A673 (cell line): Measurements from ENCODE around the gene ZNF268. TPM values are rescaled to one million over a fixed set of nuclear protein-coding genes. Genes with fewer than 3 reads are reported as not detected.

ENCODE experiments used
- BruUV-seq: library from RNA; stranded (reverse); fragments of 400-500 nt; replicated peaks from 2 replicates; lab custom pipeline; 2021; lab: Mats Ljungman, UMichigan
- CTCF ChIA-PET: fragments of 300-600 bp; sonication (Branson Sonifier 250); formaldehyde crosslinking; loops from one replicate; lab custom pipeline; 2022; ENCODE audit warnings: antibody characterized with exemption; lab: Charles Lee
- POLR2A ChIA-PET: fragments of 300-600 bp; sonication (Branson Sonifier 250); formaldehyde crosslinking; loops from one replicate; lab custom pipeline; 2022; ENCODE audit warnings: antibody characterized with exemption; ENCODE audit not compliant: low non-redundant PET; lab: Charles Lee
- DNase-seq: peaks from one replicate; pipeline ENCODE4 v3.0.0-alpha.2; 2015; ENCODE audit warnings: low spot score
- H3K27ac ChIP-seq: fragments of 200-600 bp; sonication (generic); 2 replicates; pipeline ENCODE4 v1.5.1; 2016; ENCODE audit warnings: mixed run types, low read depth, mild to moderate bottlenecking, mixed read lengths, antibody characterized with exemption, low read length; ENCODE audit not compliant: poor library complexity, severe bottlenecking
- H3K27me3 ChIP-seq: fragments of 200-600 bp; sonication (generic); replicated peaks from 2 replicates; pipeline ENCODE4 v1.6.1; 2017; ENCODE audit warnings: mixed run types, low read depth, mild to moderate bottlenecking, mixed read lengths, antibody characterized with exemption, low read length; ENCODE audit not compliant: insufficient read depth, poor library complexity
- H3K36me3 ChIP-seq: fragments of 200-600 bp; sonication (generic); 2 replicates; pipeline ENCODE4 v1.6.1; 2016; ENCODE audit warnings: mixed run types, mild to moderate bottlenecking, mixed read lengths, antibody characterized with exemption, low read length; ENCODE audit not compliant: insufficient read depth, poor library complexity, severe bottlenecking
- H3K4me1 ChIP-seq: fragments of 200-600 bp; sonication (generic); 2 replicates; pipeline ENCODE4 v1.6.1; 2017; ENCODE audit warnings: mixed run types, mild to moderate bottlenecking, mixed read lengths, antibody characterized with exemption, low read length; ENCODE audit not compliant: insufficient read depth, poor library complexity, severe bottlenecking
- H3K4me3 ChIP-seq: fragments of 200-600 bp; sonication (generic); 2 replicates; pipeline ENCODE4 v1.5.1; 2016; ENCODE audit warnings: low read depth, mixed run types, mild to moderate bottlenecking, mixed read lengths, low read length; ENCODE audit not compliant: poor library complexity, severe bottlenecking
- H3K9me3 ChIP-seq: fragments of 200-600 bp; sonication (generic); 2 replicates; pipeline ENCODE4 v1.6.1; 2016; ENCODE audit warnings: mixed run types, low read depth, mild to moderate bottlenecking, mixed read lengths, antibody characterized with exemption, low read length; ENCODE audit not compliant: poor library complexity, severe bottlenecking
- EZH2 ChIP-seq: fragments of 200-600 bp; sonication (generic); IDR thresholded peaks from 2 replicates; pipeline ENCODE4 v1.6.1; 2017; ENCODE audit warnings: borderline replicate concordance, low read depth, mild to moderate bottlenecking, mixed read lengths, antibody characterized with exemption, low read length; ENCODE audit not compliant: poor library complexity, severe bottlenecking
- intact Hi-C: fragments of 100-400 bp; cut with micrococcal nuclease; formaldehyde crosslinking; loops from one replicate; pipeline ENCODE4 v1.10.0; 2022; ENCODE audit not compliant: unreplicated experiment
- total RNA-seq: library from RNA; stranded (reverse); gene quantifications from 2 replicates; pipeline ENCODE4 v1.2.3, GENCODE V29; 2021
- TF ChIP-seq, protein P1 (sequence below): fragments of 300-800, 200-600 bp; sonication (generic); conservative IDR thresholded peaks from 2 replicates; pipeline ENCODE4 v1.5.1; 2017; ENCODE audit warnings: low read depth, mild to moderate bottlenecking, antibody characterized with exemption, low read length, moderate library complexity, mixed read lengths

ZNF268 gene
- total RNA-seq, 1 experiment from 2014 or later = 20.6 TPM

DNA sequence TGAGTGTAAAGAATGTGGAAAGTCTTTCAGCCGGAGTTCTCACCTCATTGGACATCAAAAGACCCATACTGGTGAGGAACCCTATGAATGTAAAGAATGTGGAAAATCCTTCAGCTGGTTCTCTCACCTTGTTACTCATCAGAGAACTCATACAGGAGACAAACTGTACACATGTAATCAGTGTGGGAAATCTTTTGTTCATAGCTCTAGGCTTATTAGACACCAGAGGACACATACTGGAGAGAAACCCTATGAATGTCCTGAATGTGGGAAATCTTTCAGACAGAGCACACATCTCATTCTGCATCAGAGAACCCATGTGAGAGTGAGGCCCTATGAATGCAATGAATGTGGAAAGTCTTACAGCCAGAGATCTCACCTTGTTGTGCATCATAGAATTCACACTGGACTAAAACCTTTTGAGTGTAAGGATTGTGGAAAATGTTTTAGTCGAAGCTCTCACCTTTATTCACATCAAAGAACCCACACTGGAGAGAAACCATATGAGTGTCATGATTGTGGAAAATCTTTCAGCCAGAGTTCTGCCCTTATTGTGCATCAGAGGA is 25.1 kb upstream of the ZNF268 start:
- Histone ChIP-seq H3K9me3 (peaks cover 80% of the 10 kb centered on the region), H3K4me3 (no peak overlapping the region), H3K4me1 (no peaks in the 10 kb centered on the region), H3K36me3 (peaks cover 55% of the 10 kb centered on the region), H3K27ac (no peak overlapping the region), H3K27me3 (no peaks in the 10 kb centered on the region)
- DNase-seq = no peak
- no TSS peak for BruUV-seq
- intact Hi-C loops = no loop called here
- ChIA-PET CTCF (no interaction called here), POLR2A (no interaction called here)
- TF ChIP-seq EZH2 = no peak
- TF ChIP-seq, protein P1, sequence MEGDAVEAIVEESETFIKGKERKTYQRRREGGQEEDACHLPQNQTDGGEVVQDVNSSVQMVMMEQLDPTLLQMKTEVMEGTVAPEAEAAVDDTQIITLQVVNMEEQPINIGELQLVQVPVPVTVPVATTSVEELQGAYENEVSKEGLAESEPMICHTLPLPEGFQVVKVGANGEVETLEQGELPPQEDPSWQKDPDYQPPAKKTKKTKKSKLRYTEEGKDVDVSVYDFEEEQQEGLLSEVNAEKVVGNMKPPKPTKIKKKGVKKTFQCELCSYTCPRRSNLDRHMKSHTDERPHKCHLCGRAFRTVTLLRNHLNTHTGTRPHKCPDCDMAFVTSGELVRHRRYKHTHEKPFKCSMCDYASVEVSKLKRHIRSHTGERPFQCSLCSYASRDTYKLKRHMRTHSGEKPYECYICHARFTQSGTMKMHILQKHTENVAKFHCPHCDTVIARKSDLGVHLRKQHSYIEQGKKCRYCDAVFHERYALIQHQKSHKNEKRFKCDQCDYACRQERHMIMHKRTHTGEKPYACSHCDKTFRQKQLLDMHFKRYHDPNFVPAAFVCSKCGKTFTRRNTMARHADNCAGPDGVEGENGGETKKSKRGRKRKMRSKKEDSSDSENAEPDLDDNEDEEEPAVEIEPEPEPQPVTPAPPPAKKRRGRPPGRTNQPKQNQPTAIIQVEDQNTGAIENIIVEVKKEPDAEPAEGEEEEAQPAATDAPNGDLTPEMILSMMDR = no peak

DNA sequence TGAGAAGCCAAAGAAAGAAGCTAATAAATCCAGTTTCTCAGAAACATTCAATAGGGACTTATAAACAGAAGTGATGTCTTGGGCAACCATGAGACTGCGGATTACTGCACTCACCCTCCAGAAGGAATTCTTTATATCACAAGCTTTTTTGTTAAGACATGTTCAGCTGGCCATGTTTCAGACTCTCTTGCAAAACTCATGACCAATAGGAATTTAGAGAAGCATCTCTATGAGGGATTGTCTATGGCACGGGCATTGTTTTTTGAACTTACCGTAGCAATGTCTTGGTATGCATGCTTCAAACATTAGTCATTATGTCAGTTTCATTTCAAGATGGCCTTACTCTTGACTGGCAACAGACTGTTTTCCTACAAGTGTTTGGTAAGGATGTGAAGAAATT is 15.5 kb upstream of the ZNF268 start:
- H3K27ac ChIP-seq = no peak overlapping the region
- no peaks in the 10 kb centered on the region for H3K36me3 ChIP-seq
- H3K4me1 ChIP-seq = no peaks in the 10 kb centered on the region
- BruUV-seq = no TSS peak
- H3K27me3 ChIP-seq = no peaks in the 10 kb centered on the region
- TF ChIP-seq, protein P1 = no peak
- TF ChIP-seq EZH2 = no peak
- POLR2A ChIA-PET = no interaction called here
- H3K9me3 ChIP-seq = peaks cover 48% of the 10 kb centered on the region
- no peak for DNase-seq
- intact Hi-C loops = no loop called here
- H3K4me3 ChIP-seq = no peak overlapping the region
- CTCF ChIA-PET = no interaction called here

DNA sequence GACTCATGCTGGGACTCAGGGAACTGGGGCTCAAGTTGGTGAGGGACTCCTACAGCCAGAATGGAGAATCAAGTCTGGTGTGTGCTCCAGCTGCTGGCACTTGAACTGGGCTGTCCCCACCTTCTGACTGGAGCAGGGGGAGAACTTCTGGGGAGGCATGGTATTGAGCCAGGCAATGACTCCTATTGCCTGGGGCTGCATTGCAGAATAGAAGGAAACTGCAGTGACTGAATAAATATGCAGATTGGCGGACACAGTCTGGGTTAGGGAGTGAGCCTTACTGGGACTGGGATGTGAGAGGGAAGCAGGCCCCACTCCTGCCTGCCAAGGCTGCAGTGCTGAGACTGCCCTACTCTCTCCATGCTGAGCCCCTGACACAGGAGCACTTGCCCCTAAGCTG is 8.8 kb upstream of the ZNF268 start:
- H3K4me1 ChIP-seq = no peaks in the 10 kb centered on the region
- BruUV-seq = no TSS peak
- ChIA-PET CTCF (no interaction called here), POLR2A (no interaction called here)
- H3K36me3 ChIP-seq = no peaks in the 10 kb centered on the region
- peaks cover 55% of the 10 kb centered on the region for H3K9me3 ChIP-seq
- H3K27me3 ChIP-seq = no peaks in the 10 kb centered on the region
- no peak for DNase-seq
- intact Hi-C loops = no loop called here
- no peak overlapping the region for H3K27ac ChIP-seq
- H3K4me3 ChIP-seq = no peak overlapping the region
- no peak for TF ChIP-seq EZH2
- TF ChIP-seq, protein P1 = no peak
